ENCODE results near the gene ELF2.
"Not testable (repeated sequence)": the region's sequence is repeated elsewhere in the genome, so short reads cannot be mapped to it uniquely, and the experiment has no call there.

Gene ELF2

GRCh38 chr4:139177049-139177868 lies at the start of gene ELF2:
Gene ELF2 (minus strand): TSS chr4:139177218. CDS start chr4:139137701, 39,517 bp downstream.
- DNase-seq (ENCODE audit: low spot score) = peak; percentile 87

DNA sequence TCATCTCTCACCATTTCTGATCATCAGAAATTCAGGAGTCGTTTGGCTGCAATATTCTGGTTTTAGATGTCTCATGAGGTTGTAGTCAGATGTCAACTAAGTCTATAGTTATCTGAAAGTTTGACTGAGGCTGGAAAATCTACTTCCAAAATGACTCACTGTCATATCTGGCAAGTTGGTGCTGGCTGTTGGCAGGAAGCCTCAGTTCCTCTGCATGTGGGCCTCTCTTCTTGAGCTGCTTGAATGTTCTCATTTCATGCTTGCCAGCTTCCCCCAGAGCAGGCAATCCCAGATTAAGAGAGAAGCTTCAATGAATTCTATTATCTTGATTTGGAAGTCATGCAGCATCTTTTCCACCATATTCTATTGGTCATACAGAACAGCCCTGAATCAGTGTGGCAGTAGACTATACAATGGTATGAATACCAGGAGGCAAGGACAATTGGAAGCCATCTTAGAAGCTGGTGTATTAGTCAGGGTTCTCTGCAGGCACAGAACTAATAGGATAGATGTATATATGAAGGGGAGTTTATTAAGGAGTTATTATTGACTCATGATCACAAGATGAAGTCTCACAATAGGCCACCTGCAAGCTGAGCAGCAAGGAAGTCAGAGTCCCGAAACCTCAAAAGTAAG lies 46.8 kb upstream of the ELF2 start:
- DNase-seq (ENCODE audit: low spot score) = no peak

DNA sequence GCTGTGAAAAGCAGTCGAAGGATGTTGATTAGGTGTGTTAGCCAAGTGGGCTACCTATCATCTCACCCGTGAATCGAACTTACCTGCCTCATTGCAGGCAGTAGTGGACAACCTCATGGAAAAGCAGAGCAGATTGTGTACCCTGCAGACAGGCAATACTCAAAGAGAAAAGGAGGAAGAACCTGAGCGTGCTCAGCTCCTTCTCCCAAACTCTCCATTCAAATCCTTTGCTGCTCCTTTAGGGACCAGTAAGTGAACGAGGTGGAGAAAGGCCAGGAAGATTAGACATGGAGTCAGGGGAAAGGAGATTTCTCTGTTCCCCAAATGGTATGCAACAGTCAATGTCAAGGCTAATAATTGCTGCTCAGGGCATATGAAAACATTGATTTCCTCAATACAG lies 45.2 kb upstream of the ELF2 start:
- no peak for DNase-seq (ENCODE audit: low spot score)

- DNase-seq (ENCODE audit: low spot score) = no peak
These were observed 44.7 kb upstream of the ELF2 start for GRCh38 chr4:139221687-139222086.

DNA sequence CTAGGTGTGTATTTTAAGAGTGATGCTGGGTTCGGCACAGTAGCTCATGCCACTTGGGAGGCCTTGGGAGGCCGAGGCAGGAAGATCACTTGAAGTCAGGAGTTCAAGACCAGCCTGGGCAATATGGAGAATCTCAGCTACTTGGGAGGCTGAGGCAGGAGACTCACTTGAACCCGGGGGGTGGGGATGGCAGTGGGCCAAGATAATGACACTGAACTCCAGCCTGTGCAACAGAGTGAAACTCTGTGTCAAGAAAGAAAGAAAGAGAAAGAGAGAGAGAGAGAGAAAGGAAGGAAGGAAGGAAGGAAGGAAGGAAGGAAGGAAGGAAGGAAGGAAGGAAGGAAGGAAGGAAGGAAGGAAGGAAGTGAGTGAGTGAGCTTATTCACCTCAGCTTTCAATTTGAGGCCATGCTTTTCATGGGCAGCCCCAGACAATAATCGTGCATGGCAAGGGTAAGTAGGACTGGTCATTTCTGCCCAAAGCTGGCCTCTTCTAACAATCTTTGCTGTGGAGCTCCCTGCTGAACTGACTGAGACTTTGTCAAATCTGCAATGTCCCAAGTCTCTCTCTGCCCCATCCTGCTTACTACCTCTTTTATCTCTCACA lies 42.5 kb upstream of the ELF2 start:
- DNase-seq (ENCODE audit: low spot score) = no peak

- DNase-seq (ENCODE audit: low spot score) = no peak
These were observed 37.1 kb upstream of the ELF2 start for GRCh38 chr4:139214039-139214534.

- DNase-seq (ENCODE audit: low spot score) = not testable (repeated sequence)
These were observed 36.6 kb upstream of the ELF2 start for GRCh38 chr4:139213633-139214032.

DNA sequence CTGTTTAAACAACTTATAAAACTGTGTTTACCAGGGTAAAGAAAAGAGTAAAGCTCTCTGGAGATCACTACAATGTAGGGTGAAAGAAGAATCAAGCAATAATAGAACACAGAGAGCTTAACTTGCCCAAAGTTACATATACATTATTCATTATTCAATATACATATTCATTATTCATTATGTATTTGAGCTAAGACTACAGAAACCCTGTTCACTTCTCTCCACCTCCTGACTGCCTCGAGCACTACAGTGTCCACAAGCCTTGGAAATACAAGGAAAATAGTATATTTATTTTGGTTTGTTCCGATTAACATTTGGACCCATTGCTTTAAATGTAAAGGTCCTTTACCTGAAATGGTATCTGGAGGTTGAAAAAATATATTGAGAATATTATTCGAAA lies 35.9 kb upstream of the ELF2 start:
- no peak for DNase-seq (ENCODE audit: low spot score)

DNA sequence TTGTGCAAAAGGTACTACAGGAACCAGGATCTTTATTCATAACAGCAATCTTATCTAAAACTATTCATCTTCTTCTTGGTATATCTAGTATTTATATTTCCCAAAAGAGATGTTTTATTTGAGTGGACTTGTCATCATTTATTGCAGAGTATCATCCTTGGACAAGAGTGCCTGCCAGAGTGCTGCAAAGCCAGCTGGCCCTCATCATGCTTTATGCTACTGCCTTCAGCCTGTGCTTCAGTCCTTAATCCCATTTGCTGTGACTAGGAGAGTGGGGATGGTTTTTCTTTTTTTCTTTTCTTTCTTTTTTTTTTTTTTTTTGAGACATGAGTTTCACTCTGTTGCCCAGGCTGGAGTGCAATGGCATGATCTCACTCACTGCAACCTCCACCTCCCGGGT lies 33.5 kb upstream of the ELF2 start:
- no peak for DNase-seq (ENCODE audit: low spot score)

DNA sequence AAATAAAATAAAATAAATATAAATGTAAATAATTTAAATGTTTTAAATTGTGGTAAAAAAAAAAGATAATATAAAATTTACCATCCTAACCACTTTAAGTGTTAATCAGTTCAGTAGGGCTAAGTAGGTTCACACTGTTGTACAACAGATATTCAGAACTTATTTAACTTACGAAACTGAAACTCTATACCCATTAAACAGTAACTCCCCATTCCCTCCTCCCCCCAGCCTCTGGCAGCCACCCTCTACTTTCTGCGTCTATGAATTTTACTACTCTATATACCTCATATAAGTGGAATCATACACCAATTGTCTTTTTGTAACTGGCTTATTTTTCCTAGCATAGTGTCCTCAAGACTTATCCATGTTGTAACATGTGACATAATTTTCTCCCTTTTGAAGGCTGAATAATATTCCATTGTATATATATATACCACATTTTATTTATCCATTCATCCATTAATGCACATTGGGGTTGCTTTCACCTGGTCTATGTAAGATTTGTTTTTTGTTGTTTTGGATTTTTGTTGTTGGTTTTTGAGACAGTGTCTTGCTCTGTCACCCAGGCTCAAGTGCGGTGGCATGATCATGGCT lies 32.5 kb upstream of the ELF2 start:
- no peak for DNase-seq (ENCODE audit: low spot score)

DNA sequence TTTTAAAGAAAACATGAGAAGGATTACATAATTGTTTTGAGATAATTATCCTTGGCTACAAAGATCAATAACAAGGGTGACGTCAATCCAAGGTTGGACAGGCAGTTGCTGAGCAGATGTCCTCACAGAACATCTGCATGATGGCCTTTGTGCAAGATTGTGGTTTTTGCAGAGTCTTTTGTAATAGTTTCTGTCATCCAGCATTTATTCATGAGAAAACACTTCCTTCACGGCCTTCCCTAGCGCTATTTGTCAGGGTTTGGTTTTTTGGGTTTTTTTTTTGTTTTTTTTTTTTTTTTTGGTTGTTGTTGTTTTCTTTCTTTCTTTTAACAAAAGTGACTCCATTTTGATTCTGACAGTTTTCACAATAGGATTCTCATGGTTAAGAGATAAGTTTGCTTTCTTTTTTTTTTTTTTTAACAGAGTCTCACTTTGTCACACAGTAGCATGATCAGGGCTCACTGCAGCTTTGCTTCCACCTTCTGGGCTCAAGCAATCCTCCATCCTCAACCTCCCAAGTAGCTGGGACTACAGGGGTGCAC lies 31.5 kb upstream of the ELF2 start:
- DNase-seq (ENCODE audit: low spot score) = no peak

- no peak for DNase-seq (ENCODE audit: low spot score)
These were observed 30.9 kb upstream of the ELF2 start for GRCh38 chr4:139207873-139208403.

DNA sequence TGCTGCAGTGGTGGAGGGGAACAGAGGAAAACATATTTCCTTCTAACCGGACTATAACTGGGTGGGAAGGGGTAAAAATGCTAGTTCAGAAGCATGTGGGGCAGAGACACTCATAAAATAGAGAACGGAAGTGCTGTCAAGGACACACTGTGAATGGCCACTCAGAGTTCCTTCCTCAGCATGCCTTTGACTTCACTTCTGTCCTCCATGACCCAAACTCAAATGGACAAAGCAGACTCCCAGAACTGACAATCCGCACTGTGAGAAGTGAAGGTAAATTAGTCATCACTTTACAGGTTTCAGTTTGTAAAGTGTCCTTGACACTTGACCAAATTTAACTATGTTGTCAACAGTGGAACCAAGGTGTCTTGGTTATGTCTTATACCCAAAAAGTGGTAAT lies 30.2 kb upstream of the ELF2 start:
- DNase-seq (ENCODE audit: low spot score) = no peak

DNA sequence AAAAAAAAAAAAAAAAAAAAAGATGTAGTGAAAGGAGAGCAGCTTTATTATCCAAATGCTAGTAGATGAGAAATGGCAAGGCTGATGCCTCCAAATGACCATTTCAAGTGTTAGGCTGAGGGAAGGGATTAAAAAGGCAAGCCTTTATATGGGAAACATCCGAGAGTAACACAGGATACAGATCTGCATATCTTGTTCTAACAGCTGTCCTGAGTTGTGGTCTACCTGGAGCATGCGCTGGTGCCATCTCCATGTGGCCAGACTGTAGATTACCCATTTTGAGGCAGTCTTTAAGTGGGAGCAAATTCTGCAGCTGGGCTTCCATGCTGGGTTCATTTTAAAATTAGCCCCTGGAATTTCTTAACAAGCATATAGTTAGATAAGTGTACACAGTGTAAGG lies 26.0 kb upstream of the ELF2 start:
- DNase-seq (ENCODE audit: low spot score) = no peak

DNA sequence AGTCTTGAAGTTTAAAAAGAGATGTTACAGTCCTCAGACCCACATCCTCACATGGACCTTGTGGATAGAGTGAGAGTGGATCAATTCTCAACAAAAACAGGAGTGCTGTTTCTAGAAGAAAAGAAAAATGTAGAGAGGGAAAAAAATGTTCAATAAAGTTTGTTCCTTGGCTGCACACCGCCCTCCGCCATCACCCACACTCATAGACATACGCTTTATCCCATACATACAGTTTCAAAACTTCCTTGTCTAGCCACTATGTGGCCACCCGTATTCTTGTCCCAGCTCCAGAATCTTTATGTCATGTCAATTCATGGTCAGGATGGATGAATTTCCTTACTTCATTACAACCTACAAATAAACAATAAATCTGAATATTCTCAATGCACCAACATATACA lies 23.5 kb upstream of the ELF2 start:
- no peak for DNase-seq (ENCODE audit: low spot score)

DNA sequence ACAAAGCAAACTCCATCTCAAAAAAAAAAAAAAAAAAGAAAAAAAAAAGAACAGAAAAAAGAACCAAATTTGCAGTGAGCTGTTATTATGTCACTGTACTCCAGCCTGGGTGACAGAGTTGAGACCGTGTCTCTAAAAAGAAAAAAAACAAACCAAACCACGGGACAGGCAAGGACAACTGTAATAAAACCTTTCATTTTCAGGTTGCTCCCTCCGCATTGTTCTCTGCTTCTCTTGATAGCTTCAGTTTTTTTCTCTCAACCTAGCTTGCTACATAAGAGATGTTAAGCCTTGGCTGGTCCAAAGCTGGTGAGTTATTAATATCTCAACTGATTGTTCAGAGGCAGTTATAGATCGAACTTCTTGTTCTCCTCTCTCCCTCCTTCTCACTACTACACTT lies 23.1 kb upstream of the ELF2 start:
- no peak for DNase-seq (ENCODE audit: low spot score)

- not testable (repeated sequence) for DNase-seq (ENCODE audit: low spot score)
These were observed 20.2 kb upstream of the ELF2 start for GRCh38 chr4:139197214-139197613.

DNA sequence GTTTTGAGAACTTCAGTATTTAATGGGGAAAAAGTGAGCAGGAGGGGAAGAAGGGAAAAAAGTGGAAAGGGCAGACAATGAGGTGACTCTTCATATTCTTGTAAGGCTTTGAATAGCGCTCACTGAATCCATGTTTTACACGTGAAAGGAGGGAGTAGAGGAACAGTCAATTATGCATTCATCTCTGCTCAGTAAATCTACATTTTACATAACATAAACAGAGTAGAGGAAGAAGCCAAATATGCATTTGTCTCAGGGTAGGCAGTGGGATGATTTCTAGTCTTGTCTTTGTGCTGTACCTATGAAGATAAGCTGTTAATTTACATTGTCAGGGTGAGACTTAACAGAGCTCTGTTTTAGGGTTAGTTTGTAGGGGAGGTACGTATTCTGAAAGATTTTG lies 19.4 kb upstream of the ELF2 start:
- DNase-seq (ENCODE audit: low spot score) = no peak

DNA sequence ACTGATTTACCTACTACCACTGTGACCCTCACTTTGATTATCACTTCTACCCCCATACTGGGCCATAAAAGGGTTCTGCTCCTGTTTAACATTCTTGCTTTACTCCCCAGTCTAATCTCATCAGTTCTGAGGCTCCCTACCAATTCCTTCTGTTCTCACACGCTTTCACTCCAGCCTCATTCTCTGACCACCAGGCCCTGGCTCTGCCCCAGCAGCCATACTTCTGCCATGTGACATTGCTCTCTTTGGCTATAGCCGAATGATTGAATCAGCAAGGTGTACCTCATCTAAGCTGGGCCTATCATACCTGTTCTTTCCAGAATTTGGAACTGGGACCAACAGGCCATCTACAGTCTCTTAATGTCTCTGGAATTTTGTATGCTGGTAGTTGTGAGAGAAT lies 14.4 kb upstream of the ELF2 start:
- DNase-seq (ENCODE audit: low spot score) = no peak

- no peak for DNase-seq (ENCODE audit: low spot score)
These were observed 13.0 kb upstream of the ELF2 start for GRCh38 chr4:139189972-139190371.

DNA sequence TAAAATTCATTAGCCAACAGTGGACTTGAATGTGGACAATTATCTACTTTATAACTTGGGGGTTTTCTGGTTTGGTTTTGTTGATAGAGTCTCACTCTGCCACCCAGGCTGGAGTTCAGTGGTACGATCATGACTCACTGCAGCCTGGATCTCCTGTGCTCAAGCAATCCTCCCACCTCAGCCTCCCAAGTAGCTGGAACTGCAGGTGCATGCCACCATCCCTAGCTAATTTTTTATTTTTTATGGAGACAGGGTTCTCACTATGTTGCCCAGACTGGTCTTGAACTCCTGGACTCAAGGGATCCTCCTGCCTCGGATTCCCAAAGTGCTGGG lies 12.4 kb upstream of the ELF2 start:
- DNase-seq (ENCODE audit: low spot score) = no peak

- no peak for DNase-seq (ENCODE audit: low spot score)
These were observed 11.8 kb upstream of the ELF2 start for GRCh38 chr4:139188648-139189416.
